Measurements from ENCODE around the gene NOP9. TPM values are rescaled to one million over a fixed set of nuclear protein-coding genes. Genes with fewer than 3 reads are reported as not detected.

The NOP9 gene
- total and polyA plus RNA-seq, 9 of the 15 experiments (the other 6 are each of a cell fraction or from before 2014, with no cell fraction given): 1.0 to 27.9 (median 15.1) TPM

GRCh38 chr14:24255931-24256711 lies 43.5 kb upstream of the NOP9 start (continued):
- peak; percentile 58; the same call in 1 of the 2 replicates for TF ChIP-seq MAX (CRISPR knock-in tag; IDR thresholded peaks at IDR 0.05)
- peak; percentile 90 for TF ChIP-seq TAL1 (IDR thresholded peaks at IDR 0.05)
- TF ChIP-seq GTF2F1 (IDR thresholded peaks at IDR 0.05; ENCODE audit: low read depth, low read length): no peak
- TF ChIP-seq BHLHE40 (IDR thresholded peaks at IDR 0.05; ENCODE audit: low read length): peak; percentile 17; the same call in 1 of the 2 replicates
- TF ChIP-seq MNT (conservative IDR thresholded peaks at IDR 0.05): peak in 1 of 2 experiments; percentile 40; a peak in 1 of 4 replicates
- TF ChIP-seq ZNF76 (CRISPR knock-in tag; IDR thresholded peaks at IDR 0.05; ENCODE audit: borderline replicate concordance): no peak
- TF ChIP-seq PHF21A (IDR thresholded peaks at IDR 0.05; ENCODE audit: borderline replicate concordance, low read depth): 0 out of 2 replicates have a peak, but pooled peaks have one; percentile 14
- TF ChIP-seq POLR2AphosphoS5 (IDR thresholded peaks at IDR 0.05; ENCODE audit: control insufficient read depth, insufficient read depth, low read depth, low read length): peak; percentile 81
- peak; percentile 84 to 86 for TF ChIP-seq KDM1A (IDR thresholded peaks at IDR 0.05)
- peak; percentile 75; the same call in 1 of the 2 replicates for TF ChIP-seq PHB2 (IDR thresholded peaks at IDR 0.05; ENCODE audit: low read depth)
- peak; percentile 93 for TF ChIP-seq TCF3 (CRISPR knock-in tag; IDR thresholded peaks at IDR 0.05)
- TF ChIP-seq HDAC8 (tag; IDR thresholded peaks at IDR 0.05): no peak
- TF ChIP-seq SMAD4 (CRISPR knock-in tag; conservative IDR thresholded peaks at IDR 0.05): peak; percentile 93
- TF ChIP-seq TEAD4 (IDR thresholded peaks at IDR 0.05; ENCODE audit: low read length): peak; percentile 94
- no peak for TF ChIP-seq TEAD4 (CRISPR knock-in tag; IDR thresholded peaks at IDR 0.05; ENCODE audit: borderline replicate concordance)
- peak in 1 of 2 experiments; percentile 40; a peak in 1 of 4 replicates for TF ChIP-seq TEAD1 (CRISPR knock-in tag; IDR thresholded peaks at IDR 0.05)
- peak; percentile 79 for TF ChIP-seq TFAP4 (CRISPR knock-in tag; IDR thresholded peaks at IDR 0.05; ENCODE audit: borderline replicate concordance)
- peak in 1 of 2 experiments; percentile 71; a peak in 2 of 4 replicates for TF ChIP-seq HDAC1 (IDR thresholded peaks at IDR 0.05)
- TF ChIP-seq ZMIZ1 (IDR thresholded peaks at IDR 0.05; ENCODE audit: low read depth in 2 of 2, low read length in 2 of 2): peak in 1 of 2 experiments; percentile 67; a peak in 1 of 4 replicates
